ENCODE data around the gene TRAPPC3L.
A peak's percentile ranks its signal among the peaks of the same experiment; 100 is the strongest.

Gene TRAPPC3L

DNA sequence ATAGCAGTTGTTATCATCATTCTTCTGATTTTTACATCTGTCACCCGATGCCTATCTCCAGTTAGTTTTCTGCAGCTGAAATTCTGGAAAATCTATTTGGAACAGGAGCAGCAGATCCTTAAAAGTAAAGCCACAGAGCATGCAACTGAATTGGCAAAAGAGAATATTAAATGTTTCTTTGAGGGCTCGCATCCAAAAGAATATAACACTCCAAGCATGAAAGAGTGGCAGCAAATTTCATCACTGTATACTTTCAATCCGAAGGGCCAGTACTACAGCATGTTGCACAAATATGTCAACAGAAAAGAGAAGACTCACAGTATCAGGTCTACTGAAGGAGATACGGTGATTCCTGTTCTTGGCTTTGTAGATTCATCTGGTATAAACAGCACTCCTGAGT, 82.2 kb downstream of the TRAPPC3L start:
- DNase-seq (ENCODE audit: low spot score), result no peak

GRCh38 chr6:116461932-116462885, 83.3 kb downstream of the TRAPPC3L start:
- peak; percentile 71 for DNase-seq (ENCODE audit: low spot score)

DNA sequence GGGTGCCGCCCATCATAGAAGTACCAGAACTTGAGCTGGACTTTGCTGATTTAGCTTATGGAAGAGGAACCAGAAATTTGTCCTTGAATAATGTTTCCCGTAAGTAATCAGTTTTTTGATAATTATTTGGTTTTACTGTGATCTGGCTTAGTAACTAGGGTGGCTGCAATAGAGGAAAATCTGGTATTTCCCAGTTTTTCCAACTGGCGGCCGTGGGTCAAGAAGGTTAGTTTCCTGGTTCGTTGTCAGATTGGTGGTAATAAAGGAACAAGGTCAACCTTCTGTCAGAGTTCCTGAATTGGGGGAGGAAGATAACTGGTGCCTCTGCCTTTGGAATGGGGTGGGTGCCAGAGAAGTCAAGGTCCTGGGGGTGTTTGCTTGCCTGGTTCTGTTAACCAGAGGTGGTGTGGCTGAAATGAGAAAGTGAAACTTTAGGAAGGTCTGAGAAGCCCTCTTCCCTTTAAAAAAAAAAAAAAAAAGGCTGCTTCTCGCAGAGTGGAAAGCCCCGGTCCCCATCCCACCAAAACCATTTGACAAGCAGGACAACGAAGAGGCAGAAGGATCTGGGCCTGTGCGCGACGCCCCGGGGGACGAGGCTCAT, 84.1 kb downstream of the TRAPPC3L start, which contains the start of gene CALHM6:
CALHM6 (plus strand) TSS at position 45 of the 601 bp plus-strand sequence; CDS start at position 600, 555 bp downstream.
- DNase-seq (ENCODE audit: low spot score), result no peak

DNA sequence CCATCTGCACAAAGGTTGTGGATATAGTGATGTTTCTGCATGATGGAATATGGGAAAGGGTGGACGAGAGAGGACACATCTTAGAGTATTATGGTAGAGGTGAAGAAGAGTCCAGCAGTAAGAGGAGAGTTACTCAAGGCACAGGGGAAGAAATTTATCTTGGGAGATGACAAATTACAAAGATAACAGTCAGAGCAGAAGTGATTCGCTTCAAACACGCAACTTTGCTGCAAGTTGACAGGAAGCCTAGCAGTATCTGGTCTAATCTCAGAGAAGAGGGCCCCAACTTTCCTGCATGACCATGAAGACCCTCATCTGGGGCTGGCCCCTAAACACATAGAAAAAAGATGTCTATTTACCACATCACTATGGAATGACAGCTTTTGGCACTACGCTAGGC, 85.6 kb downstream of the TRAPPC3L start:
- DNase-seq (ENCODE audit: low spot score), result no peak

DNA sequence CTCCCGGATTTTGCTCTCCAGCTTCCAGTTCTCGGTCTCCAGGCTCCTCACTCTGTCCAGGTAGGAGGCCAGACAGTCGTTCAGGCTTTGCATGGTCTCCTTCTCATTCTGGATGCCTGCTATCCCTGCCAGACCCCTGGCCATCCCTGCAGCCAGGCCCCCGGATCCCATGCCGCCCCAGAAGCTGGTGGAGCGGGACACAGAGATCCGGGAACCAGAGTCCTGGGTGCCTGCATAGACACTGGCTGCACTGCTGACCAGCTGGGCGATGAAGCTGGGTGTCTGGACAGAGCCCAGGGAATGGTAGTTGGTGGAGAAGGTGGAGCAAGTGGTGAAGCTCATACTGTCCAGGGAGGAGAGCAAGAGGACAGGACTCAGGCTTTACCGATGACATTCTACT, 87.2 kb downstream of the TRAPPC3L start:
- DNase-seq (ENCODE audit: low spot score), result no peak

DNA sequence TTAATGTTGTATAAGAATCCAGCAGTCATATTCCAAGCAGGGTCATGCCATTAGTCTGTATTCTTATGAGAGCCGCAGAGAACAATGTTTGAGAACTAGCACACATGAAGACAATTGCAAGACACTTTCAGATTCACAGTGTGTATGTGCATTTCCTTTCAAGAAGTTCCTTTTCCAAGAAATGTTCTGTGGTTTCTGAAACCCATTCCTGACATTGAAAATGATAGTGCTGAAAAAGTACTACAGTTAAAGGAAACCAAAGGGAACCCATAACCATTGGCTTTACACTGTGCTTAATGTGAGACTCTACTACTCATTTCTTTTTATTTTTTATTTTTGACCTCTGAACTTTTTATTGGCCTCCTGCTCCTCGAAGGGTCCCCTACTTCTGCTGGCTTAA, 88.6 kb downstream of the TRAPPC3L start:
- DNase-seq (ENCODE audit: low spot score), result no peak

- DNase-seq (ENCODE audit: low spot score), result no peak
Measured at GRCh38 chr6:116456106-116456505, 89.4 kb downstream of the TRAPPC3L start.

DNA sequence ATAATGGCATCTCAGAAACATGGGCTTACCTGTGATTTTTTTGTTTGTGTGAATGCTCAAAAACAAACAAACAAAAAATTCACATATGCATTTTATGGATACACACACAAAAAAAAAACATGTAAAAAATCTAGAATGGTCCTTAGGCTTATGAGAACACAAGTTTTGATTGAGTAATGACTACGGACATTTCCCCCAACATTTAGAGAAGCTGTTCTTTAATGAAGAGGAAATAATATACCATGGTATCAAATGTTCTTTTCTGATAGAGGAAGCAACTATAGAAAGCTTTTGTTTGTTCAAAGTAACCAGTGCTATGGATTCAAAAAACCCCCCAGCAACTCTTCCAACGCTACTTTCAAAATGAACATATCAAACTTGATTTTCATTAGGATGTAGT, 93.0 kb downstream of the TRAPPC3L start:
- no peak for DNase-seq (ENCODE audit: low spot score)

GRCh38 chr6:116451916-116452315, 93.6 kb downstream of the TRAPPC3L start:
- no peak for DNase-seq (ENCODE audit: low spot score)

- DNase-seq (ENCODE audit: low spot score), result peak; percentile 43
Measured at GRCh38 chr6:116450769-116451740, 94.4 kb downstream of the TRAPPC3L start.

DNA sequence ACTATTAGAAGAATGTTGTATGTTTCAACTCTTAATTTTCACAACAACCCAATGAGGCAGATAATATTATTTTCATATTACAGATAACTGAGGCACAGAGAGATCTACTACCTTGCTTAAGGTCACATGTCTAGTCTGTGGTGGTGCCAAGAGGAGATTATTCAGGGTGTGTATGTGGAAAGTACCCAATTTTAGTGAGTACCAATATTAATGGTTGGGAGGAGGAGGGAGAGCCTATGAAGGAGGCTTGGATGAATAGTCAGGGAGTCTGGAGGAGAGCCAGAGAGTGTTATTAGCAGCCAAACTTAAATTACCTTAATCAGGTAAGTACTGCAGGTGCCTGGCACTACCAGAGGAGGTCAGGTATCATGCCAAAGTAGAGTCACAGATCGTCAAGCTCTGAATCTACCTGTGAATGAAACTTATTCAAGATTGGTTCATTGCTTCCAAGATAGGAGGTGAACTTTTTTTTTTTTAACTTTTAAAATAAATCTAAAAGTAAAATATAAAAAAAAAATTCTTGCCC, 95.2 kb downstream of the TRAPPC3L start:
- DNase-seq (ENCODE audit: low spot score), result no peak

DNA sequence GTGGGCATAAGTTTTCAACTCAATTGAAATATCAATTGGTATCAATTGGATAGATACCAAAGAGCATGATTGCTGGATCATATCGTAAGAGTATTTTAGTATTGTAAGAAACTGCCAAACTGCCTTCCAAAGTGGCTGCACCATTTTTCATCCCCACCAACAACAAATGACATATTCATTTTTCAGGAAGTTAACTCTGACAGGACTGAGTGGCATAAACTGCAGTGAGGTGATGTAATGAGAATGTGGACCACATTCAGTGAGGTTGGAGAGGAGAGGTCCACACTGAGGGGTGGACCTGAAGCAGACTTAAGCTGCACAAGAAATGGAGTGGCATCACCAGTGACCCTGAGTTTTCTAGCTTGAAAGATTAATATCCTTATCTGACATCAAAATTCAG, 95.9 kb downstream of the TRAPPC3L start:
- no peak for DNase-seq (ENCODE audit: low spot score)

- DNase-seq (ENCODE audit: low spot score), result no peak
Measured at GRCh38 chr6:116447496-116448011, 97.9 kb downstream of the TRAPPC3L start.

DNA sequence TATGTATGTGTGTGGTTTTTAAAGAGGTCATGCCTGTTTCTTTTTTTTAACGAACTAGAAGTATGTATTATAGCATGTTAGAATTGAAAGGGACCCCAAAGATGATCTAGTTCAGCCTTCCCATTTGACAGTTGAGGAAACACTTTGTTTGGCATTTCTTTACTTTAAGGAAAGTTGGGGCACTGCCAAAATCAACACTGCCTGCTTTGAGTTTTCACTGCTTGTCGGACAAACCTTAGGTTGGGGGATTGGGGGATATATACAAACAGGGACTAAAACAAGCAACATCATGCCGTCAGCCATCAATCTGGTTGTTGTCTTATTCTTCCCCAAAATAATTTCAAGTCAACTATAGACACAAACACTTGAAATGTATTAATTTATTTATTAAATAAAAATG, 98.4 kb downstream of the TRAPPC3L start:
- no peak for DNase-seq (ENCODE audit: low spot score)

DNA sequence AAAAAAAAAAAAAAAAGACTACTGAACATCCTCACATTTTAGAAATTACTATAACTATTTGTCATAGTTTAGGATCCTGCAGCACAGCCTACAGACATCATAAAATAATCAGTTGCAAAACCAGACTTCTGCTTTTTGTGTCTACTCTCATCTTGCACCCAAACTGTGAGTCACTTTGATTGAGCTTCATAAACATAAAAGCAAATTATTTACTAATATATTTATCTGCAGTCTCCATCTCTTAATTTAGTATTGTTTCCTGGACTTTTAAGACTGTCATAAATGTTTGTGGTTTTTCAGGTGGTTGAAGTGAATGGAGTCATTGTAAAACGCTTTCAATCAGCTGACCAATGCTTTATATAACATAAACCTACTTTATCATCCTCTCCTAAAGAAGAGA, 99.1 kb downstream of the TRAPPC3L start:
- no peak for DNase-seq (ENCODE audit: low spot score)

DNA sequence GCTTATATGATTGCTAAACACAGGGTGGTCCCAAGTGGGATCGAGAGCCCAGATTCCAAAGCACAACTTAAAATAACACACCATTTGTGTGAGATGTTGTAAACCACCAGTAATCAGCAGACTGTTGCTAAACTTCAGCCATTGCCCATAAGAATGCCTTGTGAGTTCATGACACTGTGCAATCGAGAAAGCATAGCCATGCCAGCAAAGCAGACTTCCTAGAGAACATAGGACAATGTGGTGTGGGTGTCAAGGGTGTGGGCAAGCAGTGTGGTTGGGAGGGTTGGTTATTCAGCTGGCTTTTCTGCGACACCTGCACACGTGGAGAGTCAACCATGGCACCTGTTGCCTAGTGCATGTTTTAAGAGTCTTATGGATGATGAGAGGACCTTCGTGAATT, 100.4 kb downstream of the TRAPPC3L start:
- DNase-seq (ENCODE audit: low spot score), result no peak
